GM21717 (cell line): ENCODE data around the gene ADGRV1.
"Not testable (repeated sequence)": the region's sequence is repeated elsewhere in the genome, so short reads cannot be mapped to it uniquely, and the experiment has no call there.

Experiments used
- ATAC-seq: cut with Tn5 transposase; IDR thresholded peaks from one replicate; pipeline ENCODE4 v1.9.1; 2021; ENCODE audit warnings: mild to moderate bottlenecking, moderate library complexity; ENCODE audit not compliant: unreplicated experiment

The ADGRV1 gene

GRCh38 chr5:90641528-90641927 lies 82.9 kb downstream of the ADGRV1 start:
- ATAC-seq = no peak

GRCh38 chr5:90642706-90643229 lies 84.2 kb downstream of the ADGRV1 start:
- no peak for ATAC-seq

GRCh38 chr5:90644132-90644531 lies 85.5 kb downstream of the ADGRV1 start:
- ATAC-seq = no peak

- ATAC-seq = no peak
Measured at GRCh38 chr5:90645024-90645610, 86.5 kb downstream of the ADGRV1 start.

- no peak for ATAC-seq
Measured at GRCh38 chr5:90650767-90651166, 92.2 kb downstream of the ADGRV1 start.

GRCh38 chr5:90654215-90654614 lies 95.6 kb downstream of the ADGRV1 start:
- ATAC-seq = no peak

GRCh38 chr5:90655423-90655822 lies 96.8 kb downstream of the ADGRV1 start:
- no peak for ATAC-seq

GRCh38 chr5:90657030-90657429 lies 98.4 kb downstream of the ADGRV1 start:
- ATAC-seq = no peak

- no peak for ATAC-seq
Measured at GRCh38 chr5:90657788-90658187, 99.2 kb downstream of the ADGRV1 start.

GRCh38 chr5:90658620-90659019 lies 100.0 kb downstream of the ADGRV1 start:
- ATAC-seq = no peak

GRCh38 chr5:90668079-90668565 lies 109.5 kb downstream of the ADGRV1 start:
- not testable (repeated sequence) for ATAC-seq

- ATAC-seq = no peak
Measured at GRCh38 chr5:90675222-90675621, 116.6 kb downstream of the ADGRV1 start.

GRCh38 chr5:90680921-90681563 lies 122.4 kb downstream of the ADGRV1 start:
- no peak for ATAC-seq

GRCh38 chr5:90682278-90682677 lies 123.7 kb downstream of the ADGRV1 start:
- no peak for ATAC-seq

GRCh38 chr5:90685425-90686022 lies 126.9 kb downstream of the ADGRV1 start:
- ATAC-seq = no peak

GRCh38 chr5:90686363-90686762 lies 127.8 kb downstream of the ADGRV1 start:
- ATAC-seq = not testable (repeated sequence)

GRCh38 chr5:90687458-90687857 lies 128.9 kb downstream of the ADGRV1 start:
- not testable (repeated sequence) for ATAC-seq

GRCh38 chr5:90689064-90689463 lies 130.5 kb downstream of the ADGRV1 start:
- no peak for ATAC-seq

GRCh38 chr5:90690307-90690706 lies 131.7 kb downstream of the ADGRV1 start:
- no peak for ATAC-seq

GRCh38 chr5:90691533-90691932 lies 132.9 kb downstream of the ADGRV1 start:
- no peak for ATAC-seq

- no peak for ATAC-seq
Measured at GRCh38 chr5:90696153-90696552, 137.6 kb downstream of the ADGRV1 start.

GRCh38 chr5:90700299-90700698 lies 141.7 kb downstream of the ADGRV1 start:
- ATAC-seq = no peak
